GM12878 (cell line): ENCODE measurements around the gene KRTAP4-5. TPM values are rescaled to one million over a fixed set of nuclear protein-coding genes. Genes with fewer than 3 reads are reported as not detected.
"Not testable (repeated sequence)": the region's sequence is repeated elsewhere in the genome, so short reads cannot be mapped to it uniquely, and the experiment has no call there.

Source experiments
- ATAC-seq: fragments of 200-7000 bp; cut with Tn5 transposase; 3 replicates; pipeline ENCODE4 v1.9.1; 2020; ENCODE audit warnings: mild to moderate bottlenecking, moderate library complexity
- BruUV-seq: library from RNA; stranded (reverse); fragments of 400-500 nt; replicated peaks from 2 replicates; lab custom pipeline; 2021; lab: Mats Ljungman, UMichigan
- CTCF ChIA-PET: fragments of 300-600 bp; sonication (Branson Sonifier 250); formaldehyde crosslinking; extraction: SDS; loops from one replicate; lab custom pipeline; 2021; ENCODE audit warnings: inconsistent platforms; lab: Yijun Ruan, JAX
- POLR2A ChIA-PET: fragments of 350-600 bp; formaldehyde crosslinking; extraction: SDS; loops from one replicate; lab custom pipeline; 2021; ENCODE audit warnings: inconsistent platforms; lab: Charles Lee
- RAD21 ChIA-PET: fragments of 300-600 bp; sonication (Branson Sonifier 250); formaldehyde crosslinking; loops from one replicate; lab custom pipeline; 2023; ENCODE audit warnings: antibody characterized with exemption; ENCODE audit not compliant: unreplicated experiment; lab: Charles Lee
- SMC1A ChIA-PET: fragments of 300-600 bp; sonication (Branson Sonifier 250); formaldehyde crosslinking; loops from one replicate; lab custom pipeline; 2023; ENCODE audit not compliant: unreplicated experiment, uncharacterized antibody; lab: Charles Lee
- DNase-seq: peaks from one replicate; pipeline ENCODE4 v3.0.0-alpha.2; 2011; ENCODE audit warnings: low read depth, low spot score
- FAIRE-seq: peaks from 3 replicates; lab custom pipeline; 2011; peaks lifted over from hg19 to GRCh38; lab: Jason Lieb, UNC
- H2AFZ ChIP-seq: 2 replicates; pipeline ENCODE4 v1.6.0; 2011; ENCODE audit warnings: low read depth, low read length, control low read depth; ENCODE audit not compliant: control insufficient read depth
- H3K27ac ChIP-seq: 2 replicates; pipeline ENCODE4 v1.5.1; 2011; ENCODE audit warnings: control low read depth; ENCODE audit not compliant: control insufficient read depth, insufficient read depth
- H3K27me3 ChIP-seq, 2 experiments: replicated peaks in 1 of 2; 2 replicates each; pipeline versions ENCODE4 v1.6.0 to v1.6.1; 2011; ENCODE audit warnings: low read length in 1 of 2; ENCODE audit not compliant: control insufficient read depth in 2 of 2, insufficient read depth in 2 of 2
- H3K36me3 ChIP-seq, 2 experiments: 2 replicates each; pipeline ENCODE4 v1.5.1; 2011; ENCODE audit warnings: low read length in 1 of 2; ENCODE audit not compliant: control insufficient read depth in 2 of 2, insufficient read depth in 2 of 2
- H3K4me1 ChIP-seq: 2 replicates; pipeline ENCODE4 v1.6.1; 2011; ENCODE audit warnings: mild to moderate bottlenecking, low read length, moderate library complexity, mixed read lengths; ENCODE audit not compliant: control insufficient read depth, insufficient read depth
- H3K4me2 ChIP-seq: 2 replicates; pipeline ENCODE4 v1.6.0; 2011; ENCODE audit warnings: control low read depth; ENCODE audit not compliant: control insufficient read depth, insufficient read depth
- H3K4me3 ChIP-seq: fragments of 200-600 bp; sonication (generic); 2 replicates; pipeline ENCODE4 v1.5.1; 2016
- H3K79me2 ChIP-seq: 2 replicates; pipeline ENCODE4 v1.6.0; 2011; ENCODE audit warnings: low read length; ENCODE audit not compliant: control insufficient read depth, insufficient read depth
- H3K9ac ChIP-seq: 2 replicates; pipeline ENCODE4 v1.8.0; 2011; ENCODE audit warnings: low read length, control low read depth, mixed read lengths; ENCODE audit not compliant: control insufficient read depth, insufficient read depth
- H3K9me3 ChIP-seq: replicated peaks from 3 replicates; pipeline ENCODE4 v1.5.1; 2011; ENCODE audit warnings: mild to moderate bottlenecking, low read length; ENCODE audit not compliant: control insufficient read depth, insufficient read depth
- H4K20me1 ChIP-seq: 2 replicates; pipeline ENCODE4 v1.6.0; 2011; ENCODE audit not compliant: control insufficient read depth, insufficient read depth
- WGBS: methylation state at CpG from one replicate; pipeline ENCODE4 v1.1.6; 2016; ENCODE audit warnings: low lambda C conversion rate; ENCODE audit not compliant: insufficient replicate concordance, insufficient coverage; ENCODE audit errors: missing lambda C conversion rate; 5-methylcytosine and 5-hydroxymethylcytosine counted together
- in situ Hi-C: fragments of 300-500 bp; cut with MboI; formaldehyde crosslinking; loops from 9 replicates; pipeline ENCODE4 v1.14.3; 2018; ENCODE audit warnings: mixed read lengths
- intact Hi-C: fragments of 100-400 bp; cut with micrococcal nuclease; formaldehyde crosslinking; loops from one replicate; pipeline ENCODE4 v1.14.2; 2022; ENCODE audit not compliant: unreplicated experiment
- polyA plus RNA-seq, 11 experiments: library from polyadenylated mRNA; depleted of rRNA in 4 of 11; unstranded in 6 of 11; stranded (reverse) in 5 of 11; fragments of >200 nt; fragmentation: Nextera tagmentation in 4 of 11; fragmentation: Illumina TruSeq in 1 of 11; extraction: Ambion mirVana in 4 of 11; extraction: Trizol in 1 of 11; gene quantifications; 1 replicate in 1 of 11; 2 replicates in 10 of 11; pipeline versions ENCODE4 v1.2.1 to v1.2.3, GENCODE V29; 2011 to 2016; ENCODE audit warnings: inconsistent platforms in 2 of 11, missing spikeins in 2 of 11, low read depth in 1 of 11
- total RNA-seq, 4 experiments: library from RNA; depleted of rRNA in 3 of 4; stranded (reverse); fragments of >200 nt in 3 of 4; fragmentation: Illumina TruSeq in 1 of 4; extraction: Trizol in 1 of 4; gene quantifications; 2 replicates each; pipeline versions ENCODE4 v1.2.1 to v1.2.3, GENCODE V29; 2013 to 2021

Gene KRTAP4-5
- total and polyA plus RNA-seq, 10 of the 15 experiments (the other 5 are each of a cell fraction or from before 2014, with no cell fraction given): not detected

DNA sequence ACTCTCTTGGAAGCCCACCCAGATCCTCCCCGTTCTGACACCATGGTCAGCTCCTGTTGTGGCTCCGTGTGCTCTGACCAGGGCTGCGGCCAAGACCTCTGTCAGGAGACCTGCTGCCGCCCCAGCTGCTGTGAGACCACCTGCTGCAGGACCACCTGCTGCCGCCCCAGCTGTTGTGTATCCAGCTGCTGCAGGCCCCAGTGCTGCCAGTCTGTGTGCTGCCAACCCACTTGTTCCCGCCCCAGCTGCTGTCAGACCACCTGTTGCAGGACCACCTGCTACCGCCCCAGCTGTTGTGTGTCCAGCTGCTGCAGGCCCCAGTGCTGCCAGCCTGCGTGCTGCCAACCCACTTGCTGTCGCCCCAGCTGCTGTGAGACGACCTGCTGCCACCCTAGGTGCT, 44.3 kb downstream of the KRTAP4-5 start, which contains the start of gene KRTAP4-9:
TSS of gene KRTAP4-9 (plus strand) at position 43 of the 400 bp plus-strand sequence. CDS start at position 43, 0 bp downstream.
- DNase-seq, intact Hi-C loops, H3K79me2 ChIP-seq, H3K9me3 ChIP-seq, CTCF ChIA-PET, RAD21 ChIA-PET, H3K36me3 ChIP-seq, H3K4me2 ChIP-seq, H3K27ac ChIP-seq, H4K20me1 ChIP-seq, in situ Hi-C loops, H3K27me3 ChIP-seq, BruUV-seq, FAIRE-seq, H2AFZ ChIP-seq, H3K4me1 ChIP-seq, ATAC-seq, H3K4me3 ChIP-seq, POLR2A ChIA-PET, SMC1A ChIA-PET, H3K9ac ChIP-seq: not testable (repeated sequence)
- 22% methylated on average over 10 of the region's 10 CpGs for WGBS

DNA sequence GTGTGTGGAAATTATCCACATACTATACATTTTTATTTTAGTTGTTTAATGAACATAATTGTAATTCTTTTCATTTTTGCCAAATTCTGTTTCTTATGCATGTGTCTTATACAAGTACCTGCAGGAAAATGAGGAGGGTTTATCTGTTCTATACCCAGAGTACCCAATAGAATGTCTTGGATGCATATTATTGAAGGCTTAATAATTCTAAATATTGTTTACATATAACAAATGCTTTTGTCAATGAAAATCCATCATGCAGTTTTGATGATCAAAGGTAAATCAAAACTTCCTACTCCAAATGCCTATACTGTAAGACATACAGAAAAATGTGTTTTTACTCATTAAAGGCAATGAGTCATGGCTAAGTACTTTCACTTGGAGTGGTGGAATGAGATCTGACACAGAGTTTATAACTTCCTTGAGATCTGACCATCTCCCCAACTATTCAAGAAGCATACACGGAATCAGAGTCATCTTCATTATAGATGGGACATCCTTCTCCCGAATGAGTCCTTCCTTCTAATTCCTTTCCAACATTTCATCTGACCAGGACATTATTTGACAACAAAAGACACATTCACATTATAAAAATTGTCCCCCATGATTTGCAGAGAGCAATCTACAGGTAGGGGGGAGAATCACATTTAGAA, 45.1 kb downstream of the KRTAP4-5 start:
- DNase-seq, FAIRE-seq, H3K4me3 ChIP-seq, H3K79me2 ChIP-seq, H3K4me1 ChIP-seq, CTCF ChIA-PET, H3K27me3 ChIP-seq, H3K9ac ChIP-seq, H3K9me3 ChIP-seq, SMC1A ChIA-PET, H2AFZ ChIP-seq, POLR2A ChIA-PET, BruUV-seq, ATAC-seq, H3K27ac ChIP-seq, in situ Hi-C loops, intact Hi-C loops, H4K20me1 ChIP-seq, RAD21 ChIA-PET, H3K4me2 ChIP-seq, H3K36me3 ChIP-seq: not testable (repeated sequence)
- 0% methylated on average over 2 of the region's 2 CpGs for WGBS
